SIG-M5 treated with dmso at 0.1 percent for 504 hours (cell line): ENCODE measurements around the gene ADCY3.

Experiments used
- DNase-seq: peaks from one replicate; lab custom pipeline; 2025; ENCODE audit not compliant: unreplicated experiment; lab: John Stamatoyannopoulos, UW

The ADCY3 gene

GRCh38 chr2:24875901-24876300, 44.1 kb downstream of the ADCY3 start:
- DNase-seq: no peak

GRCh38 chr2:24875272-24875671, 44.8 kb downstream of the ADCY3 start:
- DNase-seq: no peak

GRCh38 chr2:24874035-24874434, 46.0 kb downstream of the ADCY3 start:
- no peak for DNase-seq

- DNase-seq: no peak
These were observed 46.4 kb downstream of the ADCY3 start for GRCh38 chr2:24873619-24874018.

- DNase-seq: no peak
These were observed 47.5 kb downstream of the ADCY3 start for GRCh38 chr2:24872344-24873115.

- no peak for DNase-seq
These were observed 48.1 kb downstream of the ADCY3 start for GRCh38 chr2:24871852-24872333.

GRCh38 chr2:24870891-24871705, 48.9 kb downstream of the ADCY3 start:
- DNase-seq: no peak

GRCh38 chr2:24870440-24870839, 49.6 kb downstream of the ADCY3 start:
- DNase-seq: no peak

- no peak for DNase-seq
These were observed 53.1 kb downstream of the ADCY3 start for GRCh38 chr2:24866946-24867345.

GRCh38 chr2:24863641-24864040, 56.4 kb downstream of the ADCY3 start:
- no peak for DNase-seq

GRCh38 chr2:24861500-24861899, 58.5 kb downstream of the ADCY3 start:
- no peak for DNase-seq

GRCh38 chr2:24860631-24861030, 59.4 kb downstream of the ADCY3 start:
- DNase-seq: no peak

- no peak for DNase-seq
These were observed 60.0 kb downstream of the ADCY3 start for GRCh38 chr2:24859968-24860600.

- DNase-seq: no peak
These were observed 61.0 kb downstream of the ADCY3 start for GRCh38 chr2:24858996-24859395.

- DNase-seq: no peak
These were observed 62.3 kb downstream of the ADCY3 start for GRCh38 chr2:24857746-24858145.

- DNase-seq: no peak
These were observed 63.2 kb downstream of the ADCY3 start for GRCh38 chr2:24856791-24857211.

- DNase-seq: no peak
These were observed 64.3 kb downstream of the ADCY3 start for GRCh38 chr2:24855726-24856125.

GRCh38 chr2:24855022-24855622, 64.9 kb downstream of the ADCY3 start:
- DNase-seq: no peak

GRCh38 chr2:24853996-24854395, 66.0 kb downstream of the ADCY3 start:
- DNase-seq: no peak

- no peak for DNase-seq
These were observed 67.0 kb downstream of the ADCY3 start for GRCh38 chr2:24853046-24853445.

- no peak for DNase-seq
These were observed 67.5 kb downstream of the ADCY3 start for GRCh38 chr2:24852431-24853020.
